ENCODE measurements around the gene OSBPL9. TPM values are rescaled to one million over a fixed set of nuclear protein-coding genes. Genes with fewer than 3 reads are reported as not detected.

Gene OSBPL9
- total and polyA plus RNA-seq, 9 of the 15 experiments (the other 6 are each of a cell fraction or from before 2014, with no cell fraction given), result 43.9 to 217 (median 170) TPM

- TF ChIP-seq THRA (IDR thresholded peaks at IDR 0.05) (no peak), POLR3A (IDR thresholded peaks at IDR 0.05; ENCODE audit: borderline replicate concordance, extremely low read depth, insufficient read depth, insufficient read length) (no peak), ZNF589 (CRISPR knock-in tag; IDR thresholded peaks at IDR 0.05; ENCODE audit: low read depth) (no peak), PHB2 (IDR thresholded peaks at IDR 0.05; ENCODE audit: low read depth) (no peak), COPS2 (conservative IDR thresholded peaks at IDR 0.05) (no peak), CHD7 (IDR thresholded peaks at IDR 0.05; ENCODE audit: low read depth, low read length) (no peak), E2F1 (CRISPR knock-in tag; IDR thresholded peaks at IDR 0.05) (no peak), IRF2 (CRISPR knock-in tag; IDR thresholded peaks at IDR 0.05) (no peak), ZNF507 (tag; conservative IDR thresholded peaks at IDR 0.05) (no peak), ZFP36 (IDR thresholded peaks at IDR 0.05; ENCODE audit: low read depth, low read length, partially characterized antibody) (no peak)
- TF ChIP-seq, protein P1, sequence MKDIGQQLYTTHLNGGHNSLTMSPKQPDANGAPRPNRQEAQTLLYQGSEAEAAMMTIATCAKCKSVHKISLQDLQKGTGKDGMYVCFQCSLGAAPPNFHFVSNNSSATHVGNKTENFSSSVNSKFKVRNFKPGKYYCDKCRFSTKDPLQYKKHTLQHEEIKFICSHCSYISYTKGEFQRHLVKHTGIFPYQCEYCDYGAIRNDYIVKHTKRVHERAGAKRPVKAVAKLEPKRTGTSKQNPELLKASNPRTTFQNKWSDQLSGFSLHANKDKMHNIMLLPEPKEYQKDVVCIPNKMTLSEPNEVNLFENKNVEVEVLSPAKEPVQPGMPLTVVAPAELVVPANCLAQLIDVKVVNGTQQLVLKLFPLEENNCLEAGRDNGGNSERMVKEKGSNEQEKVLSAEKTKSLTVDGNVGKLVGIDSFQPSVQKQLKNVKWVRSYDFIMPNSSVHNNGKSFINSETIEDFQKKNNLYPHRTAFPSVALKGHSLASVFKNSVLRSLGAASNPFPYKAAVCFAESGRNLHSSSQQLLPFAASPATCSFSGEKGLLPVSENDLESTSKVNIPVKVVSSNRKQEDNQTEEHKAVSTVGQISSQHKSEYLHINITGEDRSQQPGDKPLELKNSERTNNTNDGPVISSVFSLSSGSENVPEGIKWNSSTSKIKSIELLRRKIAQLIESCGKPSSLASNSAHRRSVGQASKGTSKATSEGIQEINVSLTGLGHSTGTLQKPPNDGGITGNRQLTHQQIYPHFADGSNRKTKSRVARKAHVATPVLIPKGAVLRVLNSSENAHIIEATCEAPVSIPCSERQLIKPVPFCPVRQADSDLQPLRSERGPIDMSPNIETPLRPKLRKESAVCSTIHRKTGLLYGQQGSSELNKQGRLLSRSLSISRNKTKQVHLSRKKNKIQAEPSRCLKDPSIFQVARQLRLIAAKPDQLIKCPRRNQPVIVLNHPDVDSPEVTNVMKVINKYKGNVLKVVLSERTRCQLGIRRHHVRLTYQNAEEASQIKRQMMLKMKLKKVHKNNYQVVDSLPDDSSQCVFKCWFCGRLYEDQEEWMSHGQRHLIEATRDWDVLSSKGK (CRISPR knock-in tag; IDR thresholded peaks at IDR 0.05), result no peak
Observed at GRCh38 chr1:51652599-51652998, 35.7 kb downstream of the OSBPL9 start (continued).
